ENCODE data around the gene TBC1D2B. TPM values are rescaled to one million over a fixed set of nuclear protein-coding genes. Genes with fewer than 3 reads are reported as not detected.

Gene TBC1D2B
- total and polyA plus RNA-seq, 2 donors (not counting 3 experiments of a cell fraction or from before 2014, with no cell fraction given), result 30.8 to 46.1 TPM

- intact Hi-C loops (cut with micrococcal nuclease), result no loop called here
- FAIRE-seq, result no peak
- peaks cover 6 to 29% of the 10 kb centered on the region in 2 experiments for H3K36me3 ChIP-seq (ENCODE audit: control insufficient read depth in 2 of 2, extremely low read depth in 1 of 2, insufficient read depth in 2 of 2, low read length in 2 of 2)
Measured at GRCh38 chr15:78003539-78004008, 73.9 kb downstream of the TBC1D2B start.

More at GRCh38 chr15:78003539-78004008, 73.9 kb downstream of the TBC1D2B start:
- Histone ChIP-seq H4K20me1 (replicated peaks; ENCODE audit: control insufficient read depth, extremely low read depth, insufficient read depth, low read length) (no peaks in the 10 kb centered on the region), H3K9ac (replicated peaks; ENCODE audit: extremely low read depth, insufficient read depth, low read length) (no peak overlapping the region), H3K4me3 (replicated peaks in 1 of 3; ENCODE audit: insufficient read depth in 1 of 3, low read depth in 1 of 3, low read length in 3 of 3) (no peak overlapping the region), H3K27me3 (ENCODE audit: control insufficient read depth in 2 of 2, insufficient read depth in 2 of 2, low read length in 2 of 2) (no peaks in the 10 kb centered on the region), H2AFZ (ENCODE audit: low read depth, low read length) (no peak overlapping the region), H3K79me2 (ENCODE audit: control insufficient read depth, insufficient read depth, low read length) (no peaks in the 10 kb centered on the region), H3K27ac (ENCODE audit: insufficient read depth, low read depth, low read length) (no peak overlapping the region), H3K9me1 (replicated peaks; ENCODE audit: control insufficient read depth, extremely low read depth, insufficient read depth, low read length) (no peaks in the 10 kb centered on the region), H3K4me1 (ENCODE audit: control insufficient read depth, extremely low read depth, insufficient read depth, low read length) (no peaks in the 10 kb centered on the region), H3K9me3 (replicated peaks; ENCODE audit: control insufficient read depth, insufficient read depth, low read length) (no peaks in the 10 kb centered on the region), H3K4me2 (ENCODE audit: insufficient read depth, low read length) (no peak overlapping the region)
- TF ChIP-seq GATA2 (IDR thresholded peaks at IDR 0.05; ENCODE audit: insufficient read depth, insufficient read length, low read depth, low read length) (no peak), POLR2A (IDR thresholded peaks at IDR 0.05; ENCODE audit: low read depth, low read length) (no peak), JUN (IDR thresholded peaks at IDR 0.05; ENCODE audit: borderline replicate concordance, insufficient read depth, insufficient read length, low read depth) (no peak), FOS (IDR thresholded peaks at IDR 0.05; ENCODE audit: borderline replicate concordance, insufficient read depth, low read length) (no peak), MAX (IDR thresholded peaks at IDR 0.05; ENCODE audit: insufficient read depth, insufficient read length) (no peak), EZH2 (IDR thresholded peaks at IDR 0.05; ENCODE audit: borderline replicate concordance, low read depth, low read length, severe bottlenecking) (no peak), MYC (IDR thresholded peaks at IDR 0.05; ENCODE audit: low read depth, low read length) (no peak), POLR2AphosphoS5 (IDR thresholded peaks at IDR 0.05; ENCODE audit: insufficient read depth, low read depth, low read length) (no peak), CTCF (IDR thresholded peaks at IDR 0.05; ENCODE audit: extremely low read depth in 1 of 2, insufficient read depth in 1 of 2, low read depth in 1 of 2, low read length in 2 of 2) (no peak)
- no TSS peak for BruUV-seq (replicated peaks)
- dilution Hi-C loops (cut with MboI; ENCODE audit: extremely low pct_ligation_motif_present, low sequenced_read_pairs), result no loop called here
- DNase-seq (ENCODE audit: low read depth, low spot score), result no peak
- CTCF ChIA-PET, result interaction anchor here (1.9 kb wide), 1 partner anchor 105 kb away, joined by 21 read pairs; no protein-coding TSS in a partner anchor
- POLR2A ChIA-PET, result no interaction called here

All from endothelial cell of umbilical vein (primary cell).